Iris pigment epithelial cell (primary cell): ENCODE results near the gene MBP.
A peak's percentile ranks its signal among the peaks of the same experiment; 100 is the strongest.
"Not testable (repeated sequence)": the region's sequence is repeated elsewhere in the genome, so short reads cannot be mapped to it uniquely, and the experiment has no call there.

Source experiments
- DNase-seq: peaks from one replicate; pipeline ENCODE4 v3.0.0-alpha.2; 2011; ENCODE audit warnings: low read depth

The MBP gene

DNA sequence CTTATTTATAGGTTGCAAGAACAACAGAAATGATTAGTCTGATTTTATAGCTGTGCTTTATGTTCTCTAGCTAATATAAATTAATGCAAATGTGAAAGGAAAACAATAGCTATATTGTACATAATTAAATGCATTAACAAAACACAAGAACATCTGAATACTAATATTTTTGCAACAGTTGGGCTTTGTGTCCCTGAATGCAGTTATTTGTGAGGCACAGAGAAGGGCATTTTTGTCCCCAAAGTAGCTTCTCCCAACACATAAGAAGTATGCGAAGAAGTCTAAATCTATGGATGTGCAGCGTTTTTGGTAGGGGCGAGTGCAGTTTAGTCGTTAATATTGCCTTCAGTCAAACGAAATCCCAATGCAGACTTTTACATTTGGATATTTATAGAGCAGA lies 110.0 kb downstream of the MBP start:
- DNase-seq, result no peak

DNA sequence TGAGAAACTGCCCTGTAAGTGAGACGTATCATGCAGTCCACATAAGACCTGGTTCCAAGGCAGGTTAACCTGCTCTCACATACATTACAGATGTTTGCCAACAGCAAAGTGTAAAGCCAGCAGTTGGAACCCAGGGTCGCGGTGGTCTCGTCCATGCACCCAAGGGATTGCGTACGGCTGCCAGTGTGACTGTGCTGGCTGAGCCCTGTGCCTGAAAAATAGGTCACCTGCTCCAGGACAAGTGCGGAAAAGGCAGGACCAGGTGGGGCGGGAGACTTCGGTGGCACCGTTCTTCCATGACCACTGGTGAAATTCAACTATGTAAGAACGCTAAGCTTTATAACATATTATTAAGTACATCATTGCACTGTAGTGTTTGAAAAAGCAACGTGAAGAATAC lies 110.5 kb downstream of the MBP start:
- no peak for DNase-seq

DNA sequence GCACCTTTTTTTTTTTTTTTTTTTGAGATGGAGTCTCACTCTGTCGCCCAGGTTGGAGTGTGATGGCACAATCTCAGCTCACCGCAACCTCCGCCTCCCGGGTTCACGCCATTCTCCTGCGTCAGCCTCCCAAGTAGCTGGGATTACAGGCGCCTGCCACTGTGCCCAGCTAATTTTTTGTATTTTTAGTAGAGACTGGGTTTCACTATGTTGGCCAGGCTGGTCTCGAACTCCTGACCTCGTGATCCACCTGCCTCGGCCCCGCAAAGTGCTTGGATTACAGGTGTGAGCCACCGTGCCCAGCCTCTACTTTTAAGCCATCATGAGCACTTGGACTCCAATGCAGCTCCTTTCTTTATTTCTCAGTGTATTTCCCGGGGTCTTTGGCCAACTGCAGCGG lies 111.1 kb downstream of the MBP start:
- not testable (repeated sequence) for DNase-seq

DNA sequence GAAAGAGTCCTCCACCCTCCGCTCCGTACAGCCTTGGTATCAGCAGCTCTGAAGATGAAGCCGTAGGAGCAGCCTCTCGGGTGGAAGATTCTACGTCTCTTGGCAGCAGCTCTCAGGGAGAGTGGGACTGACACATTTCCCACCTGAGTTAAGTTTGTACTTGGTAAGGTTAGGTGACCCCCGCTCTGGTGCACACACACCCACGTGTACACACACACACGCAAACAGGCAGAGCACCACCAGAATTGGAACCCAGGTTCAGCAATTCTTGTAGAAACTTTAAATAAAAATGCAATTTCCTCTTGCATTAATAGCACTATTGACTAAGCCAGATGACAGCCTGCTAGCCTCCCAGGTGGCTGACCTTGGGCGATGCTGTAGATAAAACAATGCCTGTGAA lies 111.5 kb downstream of the MBP start:
- DNase-seq, result no peak

- no peak for DNase-seq
Measured at GRCh38 chr18:77020561-77020960, 112.0 kb downstream of the MBP start.

DNA sequence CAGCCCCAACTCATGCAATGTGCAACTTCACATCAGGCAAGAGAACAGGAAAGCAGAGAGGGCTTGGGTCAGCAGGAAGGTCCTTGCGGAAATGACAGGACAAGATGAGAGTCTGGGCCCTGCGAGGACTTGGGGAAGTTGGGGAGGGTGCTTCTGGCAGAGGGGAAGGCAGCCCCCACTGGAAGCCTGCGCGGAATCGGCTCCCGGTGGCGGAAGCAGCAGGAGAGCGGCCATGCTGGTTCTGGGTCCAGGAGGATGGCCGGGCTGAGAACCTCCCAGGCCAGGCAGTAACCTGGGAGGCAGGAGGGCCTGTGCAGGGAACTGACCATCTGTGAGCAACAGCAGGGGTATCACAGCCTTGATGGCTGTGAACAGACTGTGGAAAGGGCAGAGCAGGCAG lies 112.9 kb downstream of the MBP start:
- no peak for DNase-seq

DNA sequence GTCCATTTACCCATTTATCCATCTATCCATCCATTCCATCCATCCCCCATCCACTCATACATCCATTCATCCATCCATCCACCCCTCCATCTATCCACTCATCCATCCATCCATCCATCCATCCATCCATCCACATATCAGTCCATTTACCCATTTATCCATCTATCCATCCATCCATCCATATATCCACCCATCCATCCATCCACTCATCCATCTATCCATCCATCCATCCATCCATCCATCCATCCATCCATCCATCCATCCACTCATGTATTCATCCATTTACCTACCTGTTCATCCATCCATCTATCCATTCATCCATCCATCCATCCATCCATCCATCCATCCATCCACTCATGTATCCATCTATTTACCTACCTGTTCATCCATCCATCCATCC lies 113.9 kb downstream of the MBP start:
- DNase-seq, result not testable (repeated sequence)

DNA sequence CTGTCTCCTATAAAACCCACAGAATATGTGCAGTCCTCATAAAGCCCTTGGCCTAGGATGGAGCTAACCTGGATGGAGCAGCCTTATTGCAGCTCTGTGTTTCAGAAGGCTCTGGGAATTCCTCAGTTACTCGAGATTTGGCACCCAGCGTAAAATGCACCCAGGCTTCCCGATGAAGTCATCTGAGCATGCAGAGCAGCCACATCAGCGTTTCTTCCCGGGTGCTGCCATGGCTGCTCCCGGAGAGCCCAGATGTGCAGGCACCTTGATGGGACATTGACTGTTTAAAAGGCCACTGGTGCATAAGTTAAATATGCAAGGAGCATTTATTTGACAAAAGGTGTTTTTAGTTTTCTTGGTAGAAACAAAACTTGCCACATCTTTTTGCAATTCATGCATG lies 115.2 kb downstream of the MBP start:
- no peak for DNase-seq

DNA sequence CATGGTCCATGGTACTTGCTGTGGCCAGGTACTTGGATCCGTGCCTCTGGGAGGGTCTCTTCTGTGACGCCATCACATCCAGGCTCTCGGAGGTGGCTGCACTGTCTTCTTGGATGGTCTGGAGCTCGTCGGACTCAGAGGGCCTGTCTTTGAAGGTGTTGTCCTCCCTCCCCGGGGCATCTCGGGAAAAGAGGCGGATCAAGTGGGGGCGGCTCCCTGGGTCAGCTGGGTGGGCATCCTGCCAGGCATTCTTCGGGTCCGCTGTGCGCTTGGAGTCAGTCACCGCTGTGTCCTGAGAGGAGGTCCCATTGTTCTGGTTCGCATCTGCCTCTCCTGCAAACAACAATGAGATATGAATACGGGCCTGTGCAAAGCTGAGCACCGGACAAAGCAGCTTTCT lies 115.6 kb downstream of the MBP start:
- DNase-seq, result no peak

- DNase-seq, result no peak
Measured at GRCh38 chr18:77015771-77016710, 116.5 kb downstream of the MBP start.

GRCh38 chr18:77015169-77015568 lies 117.4 kb downstream of the MBP start:
- peak; percentile 18 for DNase-seq

GRCh38 chr18:77014538-77014937 lies 118.0 kb downstream of the MBP start:
- no peak for DNase-seq

GRCh38 chr18:77013811-77014521 lies 118.6 kb downstream of the MBP start:
- DNase-seq, result no peak

- DNase-seq, result no peak
Measured at GRCh38 chr18:77012806-77013541, 119.6 kb downstream of the MBP start.

- DNase-seq, result no peak
Measured at GRCh38 chr18:77012120-77012519, 120.5 kb downstream of the MBP start.

DNA sequence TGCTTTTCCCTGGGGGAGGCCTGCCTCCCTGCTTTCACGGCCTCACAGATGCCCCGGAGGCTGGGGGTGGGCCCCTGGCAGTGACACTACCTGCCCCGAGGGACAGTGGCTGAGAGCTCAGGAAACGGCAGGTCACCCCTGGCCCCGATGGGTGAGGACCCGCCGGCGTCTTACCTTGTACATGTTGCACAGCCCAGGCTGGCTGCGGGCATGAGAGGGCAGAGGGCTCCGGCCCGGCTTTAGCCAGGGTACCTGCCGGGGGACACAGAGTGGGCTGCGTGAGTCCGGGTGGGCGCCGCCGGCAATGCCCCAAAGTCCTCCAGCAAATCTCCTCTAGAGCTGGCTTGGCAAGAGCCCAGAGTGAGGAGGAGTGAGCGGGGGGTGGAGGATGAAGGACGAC lies 122.9 kb downstream of the MBP start:
- DNase-seq, result no peak

GRCh38 chr18:77008576-77009315 lies 123.8 kb downstream of the MBP start:
- DNase-seq, result no peak

- no peak for DNase-seq
Measured at GRCh38 chr18:77008006-77008405, 124.6 kb downstream of the MBP start.

- DNase-seq, result no peak
Measured at GRCh38 chr18:77007251-77007650, 125.3 kb downstream of the MBP start.

DNA sequence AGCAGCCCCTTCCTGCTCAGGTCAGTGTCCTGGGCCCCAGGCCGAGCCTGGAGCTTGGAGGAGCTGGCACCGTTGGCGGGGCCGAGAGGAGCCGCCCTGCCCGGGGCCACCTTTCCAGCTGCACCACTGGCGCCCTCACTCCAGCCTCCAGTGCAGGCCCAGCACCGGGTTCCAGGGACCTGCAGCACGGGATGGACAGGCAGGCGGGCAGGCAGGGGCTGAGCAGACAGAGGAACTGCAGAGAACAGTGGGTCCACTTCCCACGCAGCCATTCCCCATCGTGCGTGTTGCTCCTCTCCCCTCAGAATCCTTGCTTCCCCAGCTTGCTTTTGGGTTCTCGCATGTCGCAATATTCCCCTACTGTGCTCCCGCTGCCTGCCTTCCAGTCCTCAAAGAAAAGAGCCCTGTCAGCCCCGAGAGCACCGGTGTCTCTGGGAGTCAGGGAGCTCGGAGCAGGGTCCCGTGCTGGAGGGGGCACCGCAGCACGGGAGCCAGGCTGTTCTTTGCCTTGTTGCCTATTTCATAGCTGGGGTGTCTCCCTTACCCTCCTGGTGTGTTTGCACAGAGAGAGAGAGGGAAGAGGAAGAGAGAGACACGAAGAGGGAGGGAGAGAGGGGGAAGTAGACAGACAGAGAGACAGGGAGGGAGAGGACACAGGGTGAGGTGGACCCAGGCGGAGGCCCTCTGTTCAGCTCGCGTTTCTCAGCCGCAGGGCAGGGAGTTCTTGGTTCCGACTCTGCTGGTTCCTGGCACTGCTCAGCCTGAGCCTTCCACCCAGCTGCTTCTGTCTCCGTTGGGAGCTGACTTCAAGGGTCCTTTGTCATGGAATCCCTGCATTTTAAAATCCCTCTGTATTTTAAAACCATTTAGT lies 126.0 kb downstream of the MBP start:
- DNase-seq, result no peak

- DNase-seq, result no peak
Measured at GRCh38 chr18:77005651-77006195, 126.9 kb downstream of the MBP start.
